RWPE2 (cell line): ENCODE results near the gene TMEM267.
A peak's percentile ranks its signal among the peaks of the same experiment; 100 is the strongest.

ENCODE experiments used
- ATAC-seq: fragments of 200-7000 bp; cut with Tn5 transposase; 3 replicates; pipeline ENCODE4 v1.9.1; 2021; ENCODE audit warnings: low read depth
- DNase-seq: peaks from one replicate; pipeline ENCODE4 v3.0.0-alpha.2; 2020; ENCODE audit warnings: low spot score
- H3K27ac ChIP-seq: fragments of 450-650 bp; 2 replicates; pipeline ENCODE4 v1.5.1; 2017; ENCODE audit warnings: mild to moderate bottlenecking; ENCODE audit not compliant: poor library complexity, severe bottlenecking
- H3K27me3 ChIP-seq: fragments of 250-450 bp; sonication (Bioruptor Pico); 2 replicates; pipeline ENCODE4 v1.5.1; 2021; ENCODE audit warnings: mild to moderate bottlenecking, moderate library complexity; ENCODE audit not compliant: insufficient read depth, poor library complexity, severe bottlenecking
- H3K36me3 ChIP-seq: fragments of 250-450 bp; sonication (Bioruptor Pico); 2 replicates; pipeline ENCODE4 v1.5.1; 2020; ENCODE audit warnings: low read depth, mild to moderate bottlenecking, moderate library complexity
- H3K4me1 ChIP-seq: fragments of 250-450 bp; sonication (Bioruptor Pico); 2 replicates; pipeline ENCODE4 v1.5.1; 2021; ENCODE audit warnings: mild to moderate bottlenecking, moderate library complexity; ENCODE audit not compliant: insufficient read depth, poor library complexity, severe bottlenecking
- H3K4me3 ChIP-seq: fragments of 250-450 bp; sonication (Bioruptor Pico); 2 replicates; pipeline ENCODE4 v1.5.1; 2021; ENCODE audit warnings: mild to moderate bottlenecking, moderate library complexity; ENCODE audit not compliant: severe bottlenecking
- H3K9me3 ChIP-seq: fragments of 250-450 bp; sonication (Bioruptor Pico); 2 replicates; pipeline ENCODE4 v1.5.1; 2021; ENCODE audit warnings: mild to moderate bottlenecking, moderate library complexity; ENCODE audit not compliant: severe bottlenecking
- TF ChIP-seq, protein P1 (sequence below): fragments of 450-650 bp; IDR thresholded peaks from one replicate; pipeline ENCODE4 v1.5.1; 2017; ENCODE audit warnings: mild to moderate bottlenecking, moderate library complexity; ENCODE audit not compliant: poor library complexity, severe bottlenecking

Gene TMEM267

GRCh38 chr5:43415935-43416802 is 67.5 kb downstream of the TMEM267 start:
- H3K27ac ChIP-seq: no peak overlapping the region
- H3K4me3 ChIP-seq: no peak overlapping the region
- DNase-seq (no peak), ATAC-seq (0 out of 3 replicates have a peak, but pooled peaks have one; percentile 40)
- TF ChIP-seq, protein P1, sequence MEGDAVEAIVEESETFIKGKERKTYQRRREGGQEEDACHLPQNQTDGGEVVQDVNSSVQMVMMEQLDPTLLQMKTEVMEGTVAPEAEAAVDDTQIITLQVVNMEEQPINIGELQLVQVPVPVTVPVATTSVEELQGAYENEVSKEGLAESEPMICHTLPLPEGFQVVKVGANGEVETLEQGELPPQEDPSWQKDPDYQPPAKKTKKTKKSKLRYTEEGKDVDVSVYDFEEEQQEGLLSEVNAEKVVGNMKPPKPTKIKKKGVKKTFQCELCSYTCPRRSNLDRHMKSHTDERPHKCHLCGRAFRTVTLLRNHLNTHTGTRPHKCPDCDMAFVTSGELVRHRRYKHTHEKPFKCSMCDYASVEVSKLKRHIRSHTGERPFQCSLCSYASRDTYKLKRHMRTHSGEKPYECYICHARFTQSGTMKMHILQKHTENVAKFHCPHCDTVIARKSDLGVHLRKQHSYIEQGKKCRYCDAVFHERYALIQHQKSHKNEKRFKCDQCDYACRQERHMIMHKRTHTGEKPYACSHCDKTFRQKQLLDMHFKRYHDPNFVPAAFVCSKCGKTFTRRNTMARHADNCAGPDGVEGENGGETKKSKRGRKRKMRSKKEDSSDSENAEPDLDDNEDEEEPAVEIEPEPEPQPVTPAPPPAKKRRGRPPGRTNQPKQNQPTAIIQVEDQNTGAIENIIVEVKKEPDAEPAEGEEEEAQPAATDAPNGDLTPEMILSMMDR: no peak
- no peaks in the 10 kb centered on the region for H3K27me3 ChIP-seq
- no peaks in the 10 kb centered on the region for H3K4me1 ChIP-seq
- H3K9me3 ChIP-seq: no peaks in the 10 kb centered on the region
- no peaks in the 10 kb centered on the region for H3K36me3 ChIP-seq

- Histone ChIP-seq H3K9me3 (no peaks in the 10 kb centered on the region), H3K27me3 (no peaks in the 10 kb centered on the region), H3K36me3 (no peaks in the 10 kb centered on the region), H3K4me3 (no peak overlapping the region), H3K4me1 (no peaks in the 10 kb centered on the region), H3K27ac (no peak overlapping the region)
- DNase-seq (no peak), ATAC-seq (no peak)
- TF ChIP-seq, protein P1: no peak
Measured at GRCh38 chr5:43413966-43414365, 69.7 kb downstream of the TMEM267 start.

- DNase-seq: no peak
- H3K4me3 ChIP-seq: no peak overlapping the region
- H3K27ac ChIP-seq: no peak overlapping the region
- H3K27me3 ChIP-seq: no peaks in the 10 kb centered on the region
- no peak for ATAC-seq
- no peaks in the 10 kb centered on the region for H3K36me3 ChIP-seq
- no peaks in the 10 kb centered on the region for H3K9me3 ChIP-seq
- H3K4me1 ChIP-seq: no peaks in the 10 kb centered on the region
- TF ChIP-seq, protein P1: no peak
Measured at GRCh38 chr5:43412644-43413043, 71.0 kb downstream of the TMEM267 start.

DNA sequence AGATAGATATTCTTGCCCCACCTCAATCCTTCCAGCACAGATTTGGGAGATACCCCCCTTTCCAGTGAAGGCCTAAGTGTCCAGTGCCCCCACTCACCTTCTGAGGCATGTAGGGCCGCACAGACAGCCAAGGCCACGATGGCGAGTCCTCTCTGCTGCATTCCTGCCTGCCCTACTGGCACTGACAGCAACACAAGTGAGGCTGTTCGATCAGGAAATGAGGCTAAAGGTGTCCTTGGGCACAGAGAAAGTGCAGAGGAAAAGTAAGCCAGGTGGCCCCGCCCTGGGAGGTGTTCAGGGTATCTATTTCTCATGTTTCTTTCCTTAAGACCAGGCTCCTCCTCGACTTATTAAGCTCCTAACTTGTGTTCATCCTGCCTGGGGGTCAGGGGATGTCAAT is 71.5 kb downstream of the TMEM267 start, which contains the start of gene CCL28:
TSS of gene CCL28 (minus strand) at position 236 of the 400 bp plus-strand sequence. CDS start at position 161, 75 bp downstream.
- TF ChIP-seq, protein P1: no peak
- no peaks in the 10 kb centered on the region for H3K4me1 ChIP-seq
- H3K9me3 ChIP-seq: peaks cover 2% of the 10 kb centered on the region
- H3K27ac ChIP-seq: no peak within 1 kb of the TSS
- ATAC-seq: no peak
- H3K36me3 ChIP-seq: no peaks in the 10 kb centered on the region
- no peaks in the 10 kb centered on the region for H3K27me3 ChIP-seq
- H3K4me3 ChIP-seq: no peak within 1 kb of the TSS
- no peak for DNase-seq

DNA sequence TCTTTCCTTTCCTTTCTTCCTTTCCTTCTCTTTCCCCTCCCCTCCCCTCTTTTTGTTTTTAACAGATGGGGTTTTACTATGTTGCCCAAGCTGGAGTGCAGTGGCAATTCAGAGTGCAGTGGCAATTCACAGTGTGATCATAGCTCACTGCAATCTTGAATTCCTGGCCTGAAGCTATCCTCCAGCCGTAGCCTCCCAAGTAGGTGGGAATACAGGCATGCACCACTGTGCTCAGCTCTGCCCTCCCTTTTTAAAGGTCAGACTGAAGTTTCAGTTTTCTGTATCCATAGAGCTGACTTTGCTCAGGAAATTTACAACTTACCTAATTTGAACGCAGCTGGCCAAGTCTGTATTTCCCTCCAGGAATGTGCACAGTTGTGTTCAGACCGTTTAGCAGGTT is 72.2 kb downstream of the TMEM267 start:
- Histone ChIP-seq H3K27me3 (no peaks in the 10 kb centered on the region), H3K27ac (no peak overlapping the region), H3K36me3 (no peaks in the 10 kb centered on the region), H3K4me1 (no peaks in the 10 kb centered on the region), H3K9me3 (peaks cover 5% of the 10 kb centered on the region), H3K4me3 (no peak overlapping the region)
- DNase-seq: no peak
- ATAC-seq: no peak
- TF ChIP-seq, protein P1: no peak
